ENCODE data around the gene DNAJC5. TPM values are rescaled to one million over a fixed set of nuclear protein-coding genes. Genes with fewer than 3 reads are reported as not detected.

The DNAJC5 gene
- total RNA-seq, 1 donor from 2014 or later, result 30.3 TPM

DNA sequence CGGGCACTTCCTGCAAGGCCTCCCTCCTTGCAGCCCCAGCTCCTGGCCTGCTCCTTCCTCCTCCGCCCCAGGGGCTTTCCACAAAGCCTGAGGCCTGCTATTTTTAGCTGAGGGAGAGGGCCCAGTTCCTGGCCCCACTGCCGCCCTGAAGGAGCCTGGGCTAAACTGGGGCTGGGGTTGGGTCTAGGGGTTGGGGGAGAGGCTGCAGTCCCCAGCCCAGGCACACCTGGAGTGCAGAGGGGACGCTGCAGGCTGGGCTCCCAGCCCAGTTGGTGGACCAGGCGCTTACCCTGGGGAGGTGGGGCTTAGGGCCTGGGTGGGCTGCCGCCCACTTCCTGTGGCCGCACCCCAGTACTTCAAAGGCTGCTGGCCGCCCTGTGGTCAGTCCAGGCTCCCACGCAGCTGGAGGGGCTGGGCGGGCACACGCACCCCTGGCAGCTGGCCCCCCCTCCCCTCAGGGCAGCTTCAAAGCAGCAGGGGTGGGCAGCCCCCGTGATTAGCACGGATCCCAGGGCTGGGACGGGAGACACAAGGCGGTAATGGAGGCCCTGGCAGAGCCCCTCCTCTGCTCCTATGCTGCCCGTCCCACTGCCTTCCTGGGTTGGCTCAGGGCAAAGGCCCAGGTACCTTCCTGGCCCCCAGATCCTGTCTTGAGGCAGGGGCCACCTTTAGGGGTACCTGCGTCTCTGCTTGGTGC is 40.7 kb upstream of the DNAJC5 start:
- peaks cover 19 to 39% (median 20%) of the 10 kb centered on the region in 3 donors for H3K27me3 ChIP-seq (ENCODE audit: control insufficient read depth in 3 of 3, insufficient read depth in 3 of 3, low read length in 3 of 3)
- peak overlapping the region in 2 of 3 donors; percentile 23 to 64 for H3K9ac ChIP-seq (ENCODE audit: low read depth in 1 of 3, low read length in 3 of 3)
- H3K4me1 ChIP-seq (ENCODE audit: control insufficient read depth in 3 of 3, insufficient read depth in 3 of 3, low read length in 3 of 3), result peaks cover 30 to 45% (median 40%) of the 10 kb centered on the region in 3 donors
- H3K27ac ChIP-seq (ENCODE audit: low read depth, low read length), result peak overlapping the region; percentile 58
- no peaks in the 10 kb centered on the region for H3K36me3 ChIP-seq (ENCODE audit: control insufficient read depth in 3 of 3, insufficient read depth in 3 of 3, low read length in 3 of 3)
- peak overlapping the region in 2 of 3 donors; percentile 5 to 22 for H3K4me3 ChIP-seq (ENCODE audit: low read length in 3 of 3)
- no peaks in the 10 kb centered on the region for H3K9me3 ChIP-seq (ENCODE audit: control insufficient read depth in 3 of 3, low read length in 3 of 3)

- no peaks in the 10 kb centered on the region for H3K36me3 ChIP-seq (ENCODE audit: control insufficient read depth in 3 of 3, insufficient read depth in 3 of 3, low read length in 3 of 3)
- H3K27me3 ChIP-seq (ENCODE audit: control insufficient read depth in 3 of 3, insufficient read depth in 3 of 3, low read length in 3 of 3), result peaks cover 19 to 39% (median 20%) of the 10 kb centered on the region in 3 donors
- H3K9ac ChIP-seq (ENCODE audit: low read depth in 1 of 3, low read length in 3 of 3), result peak overlapping the region; percentile 4 to 64 (median 23)
- H3K9me3 ChIP-seq (ENCODE audit: control insufficient read depth in 3 of 3, low read length in 3 of 3), result no peaks in the 10 kb centered on the region
- H3K4me3 ChIP-seq (ENCODE audit: low read length in 3 of 3), result peak overlapping the region in 2 of 3 donors; percentile 5 to 35
- peaks cover 34 to 48% (median 44%) of the 10 kb centered on the region in 3 donors for H3K4me1 ChIP-seq (ENCODE audit: control insufficient read depth in 3 of 3, insufficient read depth in 3 of 3, low read length in 3 of 3)
- H3K27ac ChIP-seq (ENCODE audit: low read depth, low read length), result peak overlapping the region; percentile 58
These were observed 40.1 kb upstream of the DNAJC5 start for GRCh38 chr20:63854766-63855362.

DNA sequence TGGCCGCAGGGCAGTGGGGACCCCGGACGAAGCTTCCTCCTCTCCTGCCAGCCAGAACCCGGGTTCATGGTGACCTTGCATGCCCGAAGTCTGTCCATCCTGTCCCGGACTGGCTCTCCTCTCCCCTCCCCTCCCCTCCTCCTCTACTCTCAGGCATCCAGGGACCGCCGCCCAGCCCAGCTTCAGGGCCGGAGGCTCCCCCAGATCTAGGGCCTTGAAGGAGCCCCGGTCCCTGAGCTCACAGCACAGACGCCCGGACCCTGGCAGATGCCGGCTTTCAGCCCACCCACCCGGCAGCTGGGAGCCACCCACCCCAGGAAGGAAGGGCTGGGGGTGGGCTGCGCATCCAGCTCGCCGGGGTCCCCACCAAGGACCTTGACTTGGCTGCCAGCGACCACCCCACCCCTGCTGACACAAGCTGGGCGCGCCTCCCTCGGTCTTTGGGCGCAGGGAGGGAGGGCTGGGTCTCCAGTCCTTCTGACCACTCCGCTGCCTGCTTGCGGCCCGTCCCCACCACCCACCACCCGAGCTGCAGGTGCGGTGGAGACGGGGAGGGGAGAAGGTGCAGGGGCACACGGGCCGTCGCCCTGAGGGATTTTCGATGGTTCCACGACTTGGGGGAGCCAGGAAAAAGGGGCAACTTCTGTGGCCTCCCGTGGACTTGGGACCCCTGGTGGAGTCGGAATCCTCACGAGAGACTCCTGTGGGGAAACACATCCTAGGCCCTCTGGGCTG is 39.4 kb upstream of the DNAJC5 start:
- H3K9me3 ChIP-seq (ENCODE audit: control insufficient read depth in 3 of 3, low read length in 3 of 3), result no peaks in the 10 kb centered on the region
- no peaks in the 10 kb centered on the region for H3K36me3 ChIP-seq (ENCODE audit: control insufficient read depth in 3 of 3, insufficient read depth in 3 of 3, low read length in 3 of 3)
- peak overlapping the region in 2 of 3 donors; percentile 4 to 57 for H3K9ac ChIP-seq (ENCODE audit: low read depth in 1 of 3, low read length in 3 of 3)
- peak overlapping the region in 1 of 3 donors; percentile 35 for H3K4me3 ChIP-seq (ENCODE audit: low read length in 3 of 3)
- no peak overlapping the region for H3K27ac ChIP-seq (ENCODE audit: low read depth, low read length)
- peaks cover 34 to 48% (median 44%) of the 10 kb centered on the region in 3 donors for H3K4me1 ChIP-seq (ENCODE audit: control insufficient read depth in 3 of 3, insufficient read depth in 3 of 3, low read length in 3 of 3)
- H3K27me3 ChIP-seq (ENCODE audit: control insufficient read depth in 3 of 3, insufficient read depth in 3 of 3, low read length in 3 of 3), result peaks cover 19 to 39% (median 20%) of the 10 kb centered on the region in 3 donors

DNA sequence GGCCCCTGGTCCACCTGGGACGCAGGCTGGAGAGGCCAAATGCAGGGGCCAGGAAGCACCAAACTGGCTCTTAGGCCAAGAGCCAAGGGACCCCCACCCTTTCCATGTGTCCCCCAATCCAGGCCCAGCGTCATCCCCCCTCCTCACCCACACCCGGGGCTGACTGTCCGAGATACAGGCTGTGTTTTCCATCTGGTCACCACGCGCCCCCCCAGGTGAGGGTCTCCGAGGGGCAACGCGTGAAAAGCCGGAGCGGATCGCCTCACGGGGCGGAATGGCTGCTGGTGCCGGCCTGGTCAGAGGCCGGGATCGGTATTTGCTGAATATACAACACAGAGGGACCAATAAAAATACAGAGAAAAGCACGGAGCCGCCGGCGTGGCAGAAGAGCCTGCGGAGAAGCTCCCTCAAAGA is 38.8 kb upstream of the DNAJC5 start:
- Histone ChIP-seq H3K36me3 (ENCODE audit: control insufficient read depth in 3 of 3, insufficient read depth in 3 of 3, low read length in 3 of 3) (peaks cover 0 to 1% (median 0%) of the 10 kb centered on the region in 3 donors), H3K4me1 (ENCODE audit: control insufficient read depth in 3 of 3, insufficient read depth in 3 of 3, low read length in 3 of 3) (peaks cover 34 to 48% (median 44%) of the 10 kb centered on the region in 3 donors), H3K9me3 (ENCODE audit: control insufficient read depth in 3 of 3, low read length in 3 of 3) (no peaks in the 10 kb centered on the region), H3K27ac (ENCODE audit: low read depth, low read length) (no peak overlapping the region), H3K9ac (ENCODE audit: low read depth in 1 of 3, low read length in 3 of 3) (peak overlapping the region in 1 of 3 donors; percentile 33), H3K27me3 (ENCODE audit: control insufficient read depth in 3 of 3, insufficient read depth in 3 of 3, low read length in 3 of 3) (peaks cover 19 to 39% (median 20%) of the 10 kb centered on the region in 3 donors), H3K4me3 (ENCODE audit: low read length in 3 of 3) (no peak overlapping the region)

- Histone ChIP-seq H3K27ac (ENCODE audit: low read depth, low read length) (peak overlapping the region; percentile 47), H3K27me3 (ENCODE audit: control insufficient read depth in 3 of 3, insufficient read depth in 3 of 3, low read length in 3 of 3) (peaks cover 19 to 39% (median 20%) of the 10 kb centered on the region in 3 donors), H3K9me3 (ENCODE audit: control insufficient read depth in 3 of 3, low read length in 3 of 3) (no peaks in the 10 kb centered on the region), H3K36me3 (ENCODE audit: control insufficient read depth in 3 of 3, insufficient read depth in 3 of 3, low read length in 3 of 3) (peaks cover 6 to 12% (median 8%) of the 10 kb centered on the region in 3 donors), H3K4me1 (ENCODE audit: control insufficient read depth in 3 of 3, insufficient read depth in 3 of 3, low read length in 3 of 3) (peaks cover 34 to 49% (median 44%) of the 10 kb centered on the region in 3 donors), H3K4me3 (ENCODE audit: low read length in 3 of 3) (peak overlapping the region in 1 of 3 donors; percentile 23), H3K9ac (ENCODE audit: low read depth in 1 of 3, low read length in 3 of 3) (peak overlapping the region in 1 of 3 donors; percentile 8)
These were observed 37.0 kb upstream of the DNAJC5 start for GRCh38 chr20:63857764-63858392.

DNA sequence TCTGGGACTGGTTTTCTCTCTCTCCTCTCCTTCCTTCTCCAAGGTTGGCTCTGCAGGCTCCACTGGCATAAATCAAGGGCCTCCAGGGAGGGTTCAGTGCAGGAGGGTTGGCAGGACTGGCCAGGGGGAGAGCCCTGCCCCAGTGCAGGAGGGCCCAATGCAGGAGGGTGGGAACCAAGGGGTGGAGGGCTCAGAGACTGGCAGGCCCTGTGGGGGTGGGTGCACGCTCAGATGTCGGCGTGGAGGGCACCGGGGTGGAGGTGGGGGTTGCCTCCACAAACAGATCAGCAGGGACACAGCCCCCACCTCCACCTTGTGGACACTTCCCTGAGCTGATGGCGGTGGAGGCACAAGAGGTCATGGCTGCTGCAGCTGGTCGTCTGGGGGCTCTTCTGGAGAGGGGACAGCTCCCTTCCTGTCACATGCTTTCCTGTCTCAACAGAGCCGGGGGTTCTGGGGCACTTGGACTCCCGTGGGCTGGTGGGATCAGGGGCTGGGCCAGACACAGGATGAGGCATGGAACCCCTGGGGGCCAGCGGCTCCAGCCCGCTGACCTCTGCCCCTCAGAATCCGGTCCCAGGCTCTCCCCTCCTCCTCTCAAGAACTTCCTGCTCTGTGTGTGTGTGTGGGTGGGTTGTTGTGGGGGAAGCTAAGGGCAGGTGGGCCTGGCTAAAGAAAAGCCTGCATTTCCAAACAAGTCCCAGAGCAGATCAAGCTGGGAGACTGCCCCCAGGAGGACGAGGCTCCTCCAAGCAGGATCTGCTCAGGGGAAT is 36.3 kb upstream of the DNAJC5 start:
- Histone ChIP-seq H3K36me3 (ENCODE audit: control insufficient read depth in 3 of 3, insufficient read depth in 3 of 3, low read length in 3 of 3) (peaks cover 6 to 14% (median 8%) of the 10 kb centered on the region in 3 donors), H3K27me3 (ENCODE audit: control insufficient read depth in 3 of 3, insufficient read depth in 3 of 3, low read length in 3 of 3) (peaks cover 17 to 36% (median 19%) of the 10 kb centered on the region in 3 donors), H3K9me3 (ENCODE audit: control insufficient read depth in 3 of 3, low read length in 3 of 3) (no peaks in the 10 kb centered on the region), H3K4me1 (ENCODE audit: control insufficient read depth in 3 of 3, insufficient read depth in 3 of 3, low read length in 3 of 3) (peaks cover 36 to 52% (median 47%) of the 10 kb centered on the region in 3 donors), H3K9ac (ENCODE audit: low read depth in 1 of 3, low read length in 3 of 3) (peak overlapping the region in 1 of 3 donors; percentile 33), H3K4me3 (ENCODE audit: low read length in 3 of 3) (peak overlapping the region in 1 of 3 donors; percentile 23), H3K27ac (ENCODE audit: low read depth, low read length) (peak overlapping the region; percentile 62)

DNA sequence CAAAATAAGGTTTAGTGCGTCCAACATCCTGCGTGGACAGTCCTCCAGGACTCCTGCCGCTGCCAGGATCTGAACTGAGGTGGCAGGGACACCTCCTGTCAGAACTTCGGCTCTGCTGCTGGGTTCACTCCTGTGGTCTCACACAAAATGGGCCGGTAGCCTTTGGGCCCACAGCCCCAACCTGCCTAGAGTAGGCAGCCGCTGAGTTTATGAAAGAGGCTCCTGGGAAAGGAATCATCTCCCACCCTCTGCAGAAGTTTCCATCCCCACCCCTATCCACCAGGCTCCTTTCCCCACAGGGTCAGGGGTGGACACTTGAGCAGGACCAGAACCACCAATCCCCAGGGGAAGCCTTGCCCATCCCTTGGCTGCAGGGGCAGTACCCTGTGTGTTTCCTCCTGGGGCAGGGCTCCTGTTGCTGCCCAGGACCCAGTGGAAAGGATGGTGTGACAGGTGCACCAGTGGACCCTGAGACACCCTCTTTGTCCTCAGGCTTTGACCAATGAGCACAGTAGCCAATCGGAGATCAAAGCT is 35.7 kb upstream of the DNAJC5 start:
- peaks cover 38 to 51% (median 47%) of the 10 kb centered on the region in 3 donors for H3K4me1 ChIP-seq (ENCODE audit: control insufficient read depth in 3 of 3, insufficient read depth in 3 of 3, low read length in 3 of 3)
- H3K9ac ChIP-seq (ENCODE audit: low read depth in 1 of 3, low read length in 3 of 3), result no peak overlapping the region
- H3K27ac ChIP-seq (ENCODE audit: low read depth, low read length), result peak overlapping the region; percentile 62

GRCh38 chr20:63860325-63861051 is 34.4 kb upstream of the DNAJC5 start:
- Histone ChIP-seq H3K4me1 (ENCODE audit: control insufficient read depth in 3 of 3, insufficient read depth in 3 of 3, low read length in 3 of 3) (peaks cover 32 to 45% (median 44%) of the 10 kb centered on the region in 3 donors), H3K36me3 (ENCODE audit: control insufficient read depth in 3 of 3, insufficient read depth in 3 of 3, low read length in 3 of 3) (peaks cover 6 to 14% (median 8%) of the 10 kb centered on the region in 3 donors), H3K9me3 (ENCODE audit: control insufficient read depth in 3 of 3, low read length in 3 of 3) (no peaks in the 10 kb centered on the region), H3K27me3 (ENCODE audit: control insufficient read depth in 3 of 3, insufficient read depth in 3 of 3, low read length in 3 of 3) (peaks cover 11 to 24% (median 16%) of the 10 kb centered on the region in 3 donors), H3K27ac (ENCODE audit: low read depth, low read length) (no peak overlapping the region), H3K9ac (ENCODE audit: low read depth in 1 of 3, low read length in 3 of 3) (no peak overlapping the region), H3K4me3 (ENCODE audit: low read length in 3 of 3) (no peak overlapping the region)

More for the DNA sequence above, 35.7 kb upstream of the DNAJC5 start:
- no peak overlapping the region for H3K4me3 ChIP-seq (ENCODE audit: low read length in 3 of 3)
- H3K36me3 ChIP-seq (ENCODE audit: control insufficient read depth in 3 of 3, insufficient read depth in 3 of 3, low read length in 3 of 3), result peaks cover 6 to 14% (median 8%) of the 10 kb centered on the region in 3 donors
- H3K9me3 ChIP-seq (ENCODE audit: control insufficient read depth in 3 of 3, low read length in 3 of 3), result no peaks in the 10 kb centered on the region
- peaks cover 15 to 34% (median 19%) of the 10 kb centered on the region in 3 donors for H3K27me3 ChIP-seq (ENCODE audit: control insufficient read depth in 3 of 3, insufficient read depth in 3 of 3, low read length in 3 of 3)
